GM08714 (cell line): ENCODE measurements around the gene CEP170B.
"Not testable (repeated sequence)": the region's sequence is repeated elsewhere in the genome, so short reads cannot be mapped to it uniquely, and the experiment has no call there.

ENCODE experiments used
- H3K4me3 ChIP-seq: fragments of 200-500 bp; sonication (Bioruptor generic); 2 replicates; pipeline ENCODE4 v1.5.1; 2014; ENCODE audit warnings: mild to moderate bottlenecking, low read length, inconsistent platforms
- ZNF274 ChIP-seq: IDR thresholded peaks from 2 replicates; pipeline ENCODE4 v1.6.1; 2012; ENCODE audit warnings: mild to moderate bottlenecking, low read depth, low read length

The CEP170B gene

GRCh38 chr14:104893435-104894207, 28.6 kb downstream of the CEP170B start:
- no peak for TF ChIP-seq ZNF274
- no peak overlapping the region for H3K4me3 ChIP-seq

GRCh38 chr14:104894331-104895206, 29.5 kb downstream of the CEP170B start:
- H3K4me3 ChIP-seq: no peak overlapping the region

GRCh38 chr14:104895207-104895785, 30.2 kb downstream of the CEP170B start:
- H3K4me3 ChIP-seq: no peak overlapping the region
- no peak for TF ChIP-seq ZNF274

More at GRCh38 chr14:104894331-104895206, 29.5 kb downstream of the CEP170B start:
- TF ChIP-seq ZNF274: no peak

- TF ChIP-seq ZNF274: no peak
- H3K4me3 ChIP-seq: no peak overlapping the region
These were observed 31.0 kb downstream of the CEP170B start for GRCh38 chr14:104895786-104896661.

- TF ChIP-seq ZNF274: no peak
- H3K4me3 ChIP-seq: no peak overlapping the region
These were observed 32.5 kb downstream of the CEP170B start for GRCh38 chr14:104897330-104898194.

GRCh38 chr14:104898195-104898558, 33.1 kb downstream of the CEP170B start:
- H3K4me3 ChIP-seq: no peak overlapping the region
- TF ChIP-seq ZNF274: no peak

GRCh38 chr14:104898870-104899510, 33.9 kb downstream of the CEP170B start:
- no peak for TF ChIP-seq ZNF274
- H3K4me3 ChIP-seq: no peak overlapping the region

- no peak for TF ChIP-seq ZNF274
- H3K4me3 ChIP-seq: no peak overlapping the region
These were observed 34.7 kb downstream of the CEP170B start for GRCh38 chr14:104899781-104900180.

GRCh38 chr14:104900639-104901512, 35.8 kb downstream of the CEP170B start:
- no peak for TF ChIP-seq ZNF274
- no peak overlapping the region for H3K4me3 ChIP-seq

- no peak for TF ChIP-seq ZNF274
- no peak overlapping the region for H3K4me3 ChIP-seq
These were observed 38.9 kb downstream of the CEP170B start for GRCh38 chr14:104903990-104904389.

GRCh38 chr14:104904650-104905578, 39.8 kb downstream of the CEP170B start:
- H3K4me3 ChIP-seq: not testable (repeated sequence)

GRCh38 chr14:104905579-104905933, 40.5 kb downstream of the CEP170B start:
- H3K4me3 ChIP-seq: not testable (repeated sequence)
